Endothelial cell of umbilical vein (primary cell): ENCODE results near the gene TMEM98. TPM values are rescaled to one million over a fixed set of nuclear protein-coding genes. Genes with fewer than 3 reads are reported as not detected.

Experiments
- BruUV-seq: library from RNA; stranded (reverse); fragments of 400-500 nt; replicated peaks from 2 replicates; lab custom pipeline; 2021; lab: Mats Ljungman, UMichigan
- CTCF ChIA-PET: fragments of 300-600, 350-600 bp; sonication (Branson Sonifier 250); formaldehyde crosslinking; loops from one replicate; lab custom pipeline; 2021; ENCODE audit warnings: antibody characterized with exemption, inconsistent platforms; lab: Charles Lee
- POLR2A ChIA-PET: fragments of 300-600, 350-600 bp; sonication (Branson Sonifier 250); formaldehyde crosslinking; loops from one replicate; lab custom pipeline; 2021; ENCODE audit warnings: antibody characterized with exemption, inconsistent platforms; lab: Charles Lee
- DNase-seq: peaks from one replicate; pipeline ENCODE4 v3.0.0-alpha.2; 2011; ENCODE audit warnings: low read depth, low spot score
- FAIRE-seq: peaks from 2 replicates; lab custom pipeline; 2011; peaks lifted over from hg19 to GRCh38; lab: Jason Lieb, UNC
- H2AFZ ChIP-seq: 2 replicates; pipeline ENCODE4 v1.6.0; 2012; ENCODE audit warnings: low read depth, low read length, control low read depth, inconsistent platforms
- H3K27ac ChIP-seq: 2 replicates; pipeline ENCODE4 v1.5.1; 2011; ENCODE audit warnings: low read depth, mild to moderate bottlenecking, control low read depth, low read length, moderate library complexity; ENCODE audit not compliant: insufficient read depth
- H3K27me3 ChIP-seq, 2 experiments: 2 replicates each; pipeline versions ENCODE4 v1.6.0 to v1.6.1; 2011; ENCODE audit warnings: low read length in 2 of 2, mixed read lengths in 1 of 2; ENCODE audit not compliant: control insufficient read depth in 2 of 2, insufficient read depth in 2 of 2
- H3K36me3 ChIP-seq, 2 experiments: 2 replicates in 1 of 2; 3 replicates in 1 of 2; pipeline ENCODE4 v1.5.1; 2011; ENCODE audit warnings: low read length in 2 of 2, mild to moderate bottlenecking in 1 of 2, moderate library complexity in 1 of 2; ENCODE audit not compliant: control insufficient read depth in 2 of 2, insufficient read depth in 2 of 2; ENCODE audit errors: extremely low read depth in 1 of 2
- H3K4me1 ChIP-seq: 3 replicates; pipeline ENCODE4 v1.5.1; 2011; ENCODE audit warnings: mild to moderate bottlenecking, low read length; ENCODE audit not compliant: control insufficient read depth, insufficient read depth; ENCODE audit errors: extremely low read depth
- H3K4me2 ChIP-seq: 2 replicates; pipeline ENCODE4 v1.6.1; 2011; ENCODE audit warnings: low read length, control low read depth, mixed read lengths; ENCODE audit not compliant: insufficient read depth
- H3K4me3 ChIP-seq, 3 experiments: fragments of 200-600 bp in 1 of 3; sonication (generic), shearing (Covaris generic) in 1 of 3; replicated peaks in 1 of 3; 2 replicates each; pipeline ENCODE4 v1.5.1; 2011 to 2016; ENCODE audit warnings: control low read depth in 3 of 3, low read length in 3 of 3, mild to moderate bottlenecking in 2 of 3, inconsistent platforms in 1 of 3, low read depth in 1 of 3, moderate library complexity in 1 of 3; ENCODE audit not compliant: insufficient read depth in 1 of 3
- H3K79me2 ChIP-seq: 2 replicates; pipeline ENCODE4 v1.6.0; 2012; ENCODE audit warnings: low read length, inconsistent platforms; ENCODE audit not compliant: control insufficient read depth, insufficient read depth
- H3K9ac ChIP-seq: replicated peaks from 2 replicates; pipeline ENCODE3; 2011; ENCODE audit warnings: low read length, control low read depth; ENCODE audit not compliant: insufficient read depth; ENCODE audit errors: extremely low read depth
- H3K9me1 ChIP-seq: replicated peaks from 3 replicates; pipeline ENCODE4 v1.6.0; 2011; ENCODE audit warnings: mild to moderate bottlenecking, low read length; ENCODE audit not compliant: control insufficient read depth, insufficient read depth; ENCODE audit errors: extremely low read depth
- H3K9me3 ChIP-seq: replicated peaks from 2 replicates; pipeline ENCODE4 v1.5.1; 2012; ENCODE audit warnings: low read length, inconsistent platforms; ENCODE audit not compliant: control insufficient read depth, insufficient read depth
- H4K20me1 ChIP-seq: replicated peaks from 2 replicates; pipeline ENCODE3; 2011; ENCODE audit warnings: mild to moderate bottlenecking, low read length; ENCODE audit not compliant: control insufficient read depth, insufficient read depth; ENCODE audit errors: extremely low read depth
- EZH2 ChIP-seq: IDR thresholded peaks from 2 replicates; pipeline ENCODE4 v1.6.1; 2012; ENCODE audit warnings: borderline replicate concordance, low read depth, mild to moderate bottlenecking, moderate library complexity, low read length, inconsistent platforms; ENCODE audit not compliant: severe bottlenecking
- GATA2 ChIP-seq: IDR thresholded peaks from 2 replicates; pipeline ENCODE4 v1.7.0; 2011; ENCODE audit warnings: low read depth, mild to moderate bottlenecking, moderate library complexity, mixed read lengths, low read length; ENCODE audit not compliant: insufficient read length, insufficient read depth
- JUN ChIP-seq: IDR thresholded peaks from 2 replicates; pipeline ENCODE4 v1.6.1; 2011; ENCODE audit warnings: borderline replicate concordance, low read depth; ENCODE audit not compliant: insufficient read length, insufficient read depth
- MAX ChIP-seq: IDR thresholded peaks from 2 replicates; pipeline ENCODE4 v1.6.1; 2011; ENCODE audit not compliant: insufficient read depth, insufficient read length
- POLR2A ChIP-seq: IDR thresholded peaks from 2 replicates; pipeline ENCODE4 v1.6.1; 2012; ENCODE audit warnings: low read depth, mild to moderate bottlenecking, control low read depth, low read length
- POLR2AphosphoS5 ChIP-seq: IDR thresholded peaks from 2 replicates; pipeline ENCODE4 v1.6.1; 2012; ENCODE audit warnings: low read depth, mild to moderate bottlenecking, control low read depth, low read length, moderate library complexity; ENCODE audit not compliant: insufficient read depth
- dilution Hi-C: fragments of 300-500 bp; cut with MboI; formaldehyde crosslinking; loops from one replicate; pipeline ENCODE4 v1.15.0; 2019; ENCODE audit warnings: low sequenced_read_pairs; ENCODE audit not compliant: extremely low pct_ligation_motif_present
- intact Hi-C: fragments of 100-400 bp; cut with micrococcal nuclease; formaldehyde crosslinking; loops from one replicate; pipeline ENCODE4 v1.10.0; 2022
- polyA plus RNA-seq, 4 experiments: library from polyadenylated mRNA; depleted of rRNA in 3 of 4; stranded (reverse) in 3 of 4; unstranded in 1 of 4; fragments of >200 nt; gene quantifications; 2 replicates each; pipeline versions ENCODE4 v1.2.1 to v1.2.3, GENCODE V29; 2011 to 2012; ENCODE audit warnings: missing spikeins in 1 of 4
- total RNA-seq: library from RNA; stranded (reverse); gene quantifications from 2 replicates; pipeline ENCODE4 v1.2.3, GENCODE V29; 2021

Gene TMEM98
- total and polyA plus RNA-seq, 2 donors (not counting 3 experiments of a cell fraction or from before 2014, with no cell fraction given), result 83.6 to 456 TPM

- Histone ChIP-seq H3K36me3 (no peaks in the 10 kb centered on the region), H3K9me1 (no peaks in the 10 kb centered on the region), H3K9me3 (no peaks in the 10 kb centered on the region), H2AFZ (no peak overlapping the region), H3K9ac (no peak overlapping the region), H3K4me2 (no peak overlapping the region), H3K27me3 (peaks cover 0 to 8% of the 10 kb centered on the region in 2 experiments), H3K4me3 (no peak overlapping the region), H3K27ac (no peak overlapping the region), H3K4me1 (peaks cover 9% of the 10 kb centered on the region), H3K79me2 (no peaks in the 10 kb centered on the region), H4K20me1 (no peaks in the 10 kb centered on the region)
- BruUV-seq, result no TSS peak
- intact Hi-C loops (loop anchor here (2.0 kb wide), 1 partner anchor 37 kb away; the partner anchor contains the start of gene MYO1D), dilution Hi-C loops (no loop called here)
- no peak for TF ChIP-seq POLR2A
- TF ChIP-seq POLR2AphosphoS5, result no peak
- no peak for TF ChIP-seq EZH2
- no peak for TF ChIP-seq MAX
- POLR2A ChIA-PET, result no interaction called here
- FAIRE-seq (no peak), DNase-seq (no peak)
- CTCF ChIA-PET, result no interaction called here
Observed at GRCh38 chr17:32913593-32913992, 14.4 kb upstream of the TMEM98 start.

- Histone ChIP-seq H3K4me1 (peaks cover 9% of the 10 kb centered on the region), H3K4me3 (no peak overlapping the region), H3K27me3 (peaks cover 0 to 8% of the 10 kb centered on the region in 2 experiments), H3K4me2 (no peak overlapping the region), H3K9me1 (no peaks in the 10 kb centered on the region), H3K9ac (no peak overlapping the region), H3K36me3 (no peaks in the 10 kb centered on the region), H3K9me3 (no peaks in the 10 kb centered on the region), H2AFZ (no peak overlapping the region), H3K79me2 (no peaks in the 10 kb centered on the region), H3K27ac (no peak overlapping the region), H4K20me1 (no peaks in the 10 kb centered on the region)
- POLR2A ChIA-PET, result no interaction called here
- BruUV-seq, result no TSS peak
- CTCF ChIA-PET, result interaction anchor here (0.9 to 2.3 kb wide), 2 partner anchors 22 to 38 kb away, joined by 3 to 11 read pairs; no protein-coding TSS in a partner anchor
- intact Hi-C loops (no loop called here), dilution Hi-C loops (no loop called here)
- no peak for DNase-seq
- TF ChIP-seq POLR2AphosphoS5 (no peak), JUN (no peak), POLR2A (no peak), MAX (no peak), GATA2 (no peak), EZH2 (no peak)
- FAIRE-seq, result no peak
Observed at GRCh38 chr17:32914181-32914580, 13.8 kb upstream of the TMEM98 start.
